ENCODE results near the gene CAMTA1. TPM values are rescaled to one million over a fixed set of nuclear protein-coding genes. Genes with fewer than 3 reads are reported as not detected.

The CAMTA1 gene
- total and polyA plus RNA-seq, 4 donors: 90.5 to 236 (median 195) TPM

DNA sequence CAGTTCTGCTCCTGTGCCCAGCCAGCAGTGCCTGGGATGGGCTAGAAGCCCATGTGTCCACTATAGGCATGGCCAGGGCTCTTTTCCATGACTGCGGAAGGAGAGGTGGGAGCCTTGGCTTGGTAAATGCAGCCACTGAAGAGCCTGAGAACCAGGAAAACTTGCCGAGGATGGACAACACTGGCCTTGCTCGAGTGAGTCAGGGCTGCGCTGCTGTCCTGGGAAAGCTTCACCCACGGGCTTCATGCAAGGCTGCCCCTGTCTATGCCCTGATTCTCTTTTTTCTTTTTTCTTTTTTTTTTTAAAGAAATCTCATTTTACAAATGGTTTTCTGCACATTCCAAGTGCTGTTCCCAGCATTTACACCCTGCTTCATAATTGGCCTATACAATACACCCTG lies 156.5 kb downstream of the CAMTA1 start:
- no peaks in the 10 kb centered on the region for H3K27me3 ChIP-seq (ENCODE audit: control insufficient read depth, insufficient read depth, low read length)
- peaks cover 3% of the 10 kb centered on the region for H3K4me1 ChIP-seq (ENCODE audit: control insufficient read depth, insufficient read depth, low read length)
- no peak for DNase-seq (ENCODE audit: low read depth in 4 of 6, low spot score in 6 of 6)
- H3K9me3 ChIP-seq (ENCODE audit: control insufficient read depth, insufficient read depth, low read length): no peaks in the 10 kb centered on the region
- H3K36me3 ChIP-seq (ENCODE audit: control insufficient read depth, insufficient read depth, low read length): peaks cover 11% of the 10 kb centered on the region
- H3K27ac ChIP-seq (ENCODE audit: low read depth, low read length): no peak overlapping the region
- 87% methylated on average over 5 of the region's 5 CpGs for WGBS (ENCODE audit: insufficient coverage)
- H3K4me3 ChIP-seq (ENCODE audit: low read depth, low read length): no peak overlapping the region

DNA sequence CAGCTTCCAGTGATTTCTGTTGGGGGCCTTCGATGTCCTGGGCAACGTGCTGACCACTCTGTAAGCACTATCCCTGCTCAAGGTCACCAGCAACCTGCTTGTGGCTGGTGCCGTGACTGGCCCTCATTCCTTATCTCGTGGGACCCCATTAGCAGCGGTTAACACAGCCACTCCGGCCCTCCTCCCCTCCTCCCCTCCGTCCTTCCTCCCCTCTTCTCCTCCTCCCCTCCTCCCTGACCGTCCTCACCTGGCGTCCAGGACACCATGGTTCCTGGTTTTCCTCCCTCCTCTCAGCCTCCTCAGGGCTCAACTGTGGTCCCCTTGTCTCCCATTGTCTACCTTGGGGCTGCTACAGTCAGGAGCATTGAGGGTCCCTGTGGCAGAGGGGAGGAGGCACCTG lies 157.7 kb downstream of the CAMTA1 start:
- no peaks in the 10 kb centered on the region for H3K9me3 ChIP-seq (ENCODE audit: control insufficient read depth, insufficient read depth, low read length)
- H3K4me3 ChIP-seq (ENCODE audit: low read depth, low read length): no peak overlapping the region
- 85% methylated on average over 8 of the region's 9 CpGs for WGBS (ENCODE audit: insufficient coverage)
- H3K27me3 ChIP-seq (ENCODE audit: control insufficient read depth, insufficient read depth, low read length): no peaks in the 10 kb centered on the region
- peaks cover 2% of the 10 kb centered on the region for H3K4me1 ChIP-seq (ENCODE audit: control insufficient read depth, insufficient read depth, low read length)
- peaks cover 11% of the 10 kb centered on the region for H3K36me3 ChIP-seq (ENCODE audit: control insufficient read depth, insufficient read depth, low read length)
- no peak for DNase-seq (ENCODE audit: low read depth in 4 of 6, low spot score in 6 of 6)
- no peak overlapping the region for H3K27ac ChIP-seq (ENCODE audit: low read depth, low read length)

DNA sequence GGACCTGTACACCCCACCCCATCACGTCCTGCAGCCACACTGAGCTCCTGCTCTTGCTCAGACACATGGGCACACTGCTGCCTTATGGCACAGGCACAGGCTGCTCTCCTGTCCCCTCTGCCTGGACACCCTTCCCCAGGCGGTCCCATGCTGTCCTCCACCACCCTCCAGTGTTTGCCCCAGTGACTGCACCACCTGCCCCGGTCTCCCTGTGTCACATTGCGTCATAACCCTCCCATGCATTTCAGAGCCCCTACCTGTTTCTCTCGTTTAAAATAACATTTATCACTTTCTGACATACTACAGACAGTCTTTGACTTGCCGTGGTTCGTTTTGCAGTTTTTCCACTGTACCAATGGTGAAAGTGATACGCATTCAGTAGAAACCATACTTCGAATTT lies 159.2 kb downstream of the CAMTA1 start:
- no peaks in the 10 kb centered on the region for H3K27me3 ChIP-seq (ENCODE audit: control insufficient read depth, insufficient read depth, low read length)
- DNase-seq (ENCODE audit: low read depth in 4 of 6, low spot score in 6 of 6): no peak
- no peak overlapping the region for H3K4me3 ChIP-seq (ENCODE audit: low read depth, low read length)
- 91% methylated on average over 5 of the region's 9 CpGs for WGBS (ENCODE audit: insufficient coverage)
- no peak overlapping the region for H3K27ac ChIP-seq (ENCODE audit: low read depth, low read length)
- peaks cover 7% of the 10 kb centered on the region for H3K36me3 ChIP-seq (ENCODE audit: control insufficient read depth, insufficient read depth, low read length)
- H3K4me1 ChIP-seq (ENCODE audit: control insufficient read depth, insufficient read depth, low read length): no peaks in the 10 kb centered on the region
- H3K9me3 ChIP-seq (ENCODE audit: control insufficient read depth, insufficient read depth, low read length): no peaks in the 10 kb centered on the region

DNA sequence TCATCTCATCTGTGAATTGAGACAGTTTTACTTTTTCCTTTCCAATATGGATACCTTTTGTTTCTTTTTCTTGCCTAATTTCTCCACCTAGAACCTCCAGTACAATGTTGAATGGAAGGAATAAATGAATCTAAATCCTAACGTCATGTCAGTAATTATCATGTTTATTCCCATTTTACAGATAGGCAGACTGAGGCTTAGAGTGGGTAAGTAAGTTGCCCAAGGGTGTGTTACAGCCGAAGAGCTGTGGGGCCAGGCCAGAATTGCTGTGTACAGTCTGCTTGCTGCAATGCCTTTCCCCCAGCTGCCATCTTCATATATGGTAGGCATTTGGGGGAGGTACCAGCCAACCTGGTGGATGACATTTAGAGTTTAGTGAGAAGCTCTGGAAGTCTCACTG lies 162.7 kb downstream of the CAMTA1 start:
- peaks cover 7% of the 10 kb centered on the region for H3K36me3 ChIP-seq (ENCODE audit: control insufficient read depth, insufficient read depth, low read length)
- H3K9me3 ChIP-seq (ENCODE audit: control insufficient read depth, insufficient read depth, low read length): no peaks in the 10 kb centered on the region
- DNase-seq (ENCODE audit: low read depth in 4 of 6, low spot score in 6 of 6): no peak
- WGBS (ENCODE audit: insufficient coverage): no CpG with 5 or more reads among the region's 2 CpGs
- H3K4me3 ChIP-seq (ENCODE audit: low read depth, low read length): no peak overlapping the region
- H3K27me3 ChIP-seq (ENCODE audit: control insufficient read depth, insufficient read depth, low read length): no peaks in the 10 kb centered on the region
- H3K27ac ChIP-seq (ENCODE audit: low read depth, low read length): no peak overlapping the region
- peaks cover 12% of the 10 kb centered on the region for H3K4me1 ChIP-seq (ENCODE audit: control insufficient read depth, insufficient read depth, low read length)

DNA sequence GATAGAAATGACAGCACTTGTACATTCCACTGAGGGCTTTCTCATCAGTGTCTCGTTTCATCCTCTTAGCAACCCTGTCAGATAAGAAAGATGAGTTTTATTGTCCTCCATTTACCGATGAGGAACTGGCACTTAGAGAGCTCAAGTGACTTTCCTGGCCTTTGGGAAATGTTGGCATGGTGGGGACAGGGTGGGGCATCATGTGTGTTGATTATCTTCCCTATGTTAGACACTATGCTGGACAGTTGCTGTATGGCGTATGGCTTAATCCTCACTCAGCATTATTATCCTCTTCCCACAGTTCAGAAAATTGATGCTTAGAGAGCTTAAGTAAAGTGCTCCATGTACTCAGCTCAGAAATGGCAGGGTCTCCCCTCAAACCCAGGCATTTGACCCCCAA lies 163.2 kb downstream of the CAMTA1 start:
- no peak overlapping the region for H3K4me3 ChIP-seq (ENCODE audit: low read depth, low read length)
- WGBS (ENCODE audit: insufficient coverage): no CpG with 5 or more reads among the region's 3 CpGs

DNA sequence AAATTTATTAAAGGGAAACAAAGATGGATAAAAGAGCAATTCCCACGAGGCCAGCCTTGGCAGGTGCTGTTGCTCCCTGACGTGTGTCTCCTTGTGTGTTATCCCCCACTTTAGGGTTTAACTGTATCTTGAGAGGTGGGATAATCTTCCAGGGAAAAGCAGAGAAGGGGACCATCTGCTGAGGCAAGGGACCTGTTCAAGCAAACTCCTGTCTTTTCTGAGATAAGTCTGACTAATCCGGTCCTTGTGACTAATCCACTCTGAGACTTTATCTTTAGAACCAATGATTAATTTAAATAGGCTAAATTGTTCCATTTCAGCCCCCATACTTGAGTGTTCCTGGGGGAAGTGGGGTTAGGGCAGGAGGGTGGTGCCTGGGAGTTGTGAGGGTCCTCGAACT lies 163.6 kb downstream of the CAMTA1 start:
- Histone ChIP-seq H3K4me3 (ENCODE audit: low read depth, low read length) (no peak overlapping the region), H3K27me3 (ENCODE audit: control insufficient read depth, insufficient read depth, low read length) (no peaks in the 10 kb centered on the region), H3K27ac (ENCODE audit: low read depth, low read length) (no peak overlapping the region), H3K9me3 (ENCODE audit: control insufficient read depth, insufficient read depth, low read length) (no peaks in the 10 kb centered on the region), H3K36me3 (ENCODE audit: control insufficient read depth, insufficient read depth, low read length) (peaks cover 5% of the 10 kb centered on the region), H3K4me1 (ENCODE audit: control insufficient read depth, insufficient read depth, low read length) (peaks cover 18% of the 10 kb centered on the region)
- no peak for DNase-seq (ENCODE audit: low read depth in 4 of 6, low spot score in 6 of 6)
- 78% methylated on average over 3 of the region's 4 CpGs for WGBS (ENCODE audit: insufficient coverage)

More for the DNA sequence above, 163.2 kb downstream of the CAMTA1 start:
- peaks cover 5% of the 10 kb centered on the region for H3K36me3 ChIP-seq (ENCODE audit: control insufficient read depth, insufficient read depth, low read length)
- no peaks in the 10 kb centered on the region for H3K9me3 ChIP-seq (ENCODE audit: control insufficient read depth, insufficient read depth, low read length)
- H3K27ac ChIP-seq (ENCODE audit: low read depth, low read length): no peak overlapping the region
- H3K4me1 ChIP-seq (ENCODE audit: control insufficient read depth, insufficient read depth, low read length): peaks cover 15% of the 10 kb centered on the region
- no peak for DNase-seq (ENCODE audit: low read depth in 4 of 6, low spot score in 6 of 6)
- no peaks in the 10 kb centered on the region for H3K27me3 ChIP-seq (ENCODE audit: control insufficient read depth, insufficient read depth, low read length)

DNA sequence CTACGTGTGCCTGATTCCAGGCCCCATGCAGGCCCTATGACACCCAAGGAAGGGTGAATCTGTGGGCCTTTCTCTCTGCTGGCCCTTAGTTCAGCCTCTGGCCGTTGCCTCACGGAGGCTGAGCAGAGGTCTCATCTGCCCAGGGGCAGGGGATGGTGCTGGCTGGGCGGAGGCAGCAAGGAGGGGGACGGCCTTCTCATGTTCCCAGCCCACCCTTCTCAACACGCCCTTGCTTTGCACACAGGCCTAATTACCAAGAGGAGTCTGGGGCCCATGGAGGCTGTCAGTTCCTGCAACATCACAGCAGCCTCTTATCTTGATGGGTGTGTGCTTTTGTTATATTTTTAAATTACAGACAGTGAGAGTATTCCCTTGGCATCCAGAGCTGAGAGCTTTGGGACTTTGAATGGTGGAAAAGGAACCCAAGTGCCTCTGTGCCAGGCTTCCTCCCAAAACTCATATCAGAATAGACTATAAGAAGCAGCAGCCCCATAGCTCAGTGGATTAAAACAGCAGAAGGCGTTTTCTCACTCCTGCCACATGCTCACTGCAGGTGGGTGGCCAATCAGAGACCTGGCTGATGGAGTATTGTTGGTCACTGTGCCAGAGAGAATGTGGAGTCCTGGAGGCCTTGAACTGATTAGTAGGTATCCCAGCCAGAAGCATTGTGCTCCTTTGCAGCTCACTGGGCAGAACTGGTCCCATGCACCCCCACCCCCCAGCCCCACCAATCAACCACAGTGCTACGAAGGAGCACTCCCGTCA lies 164.9 kb downstream of the CAMTA1 start:
- H3K27me3 ChIP-seq (ENCODE audit: control insufficient read depth, insufficient read depth, low read length): no peaks in the 10 kb centered on the region
- no peak for DNase-seq (ENCODE audit: low read depth in 4 of 6, low spot score in 6 of 6)
- H3K4me3 ChIP-seq (ENCODE audit: low read depth, low read length): no peak overlapping the region
- no peaks in the 10 kb centered on the region for H3K9me3 ChIP-seq (ENCODE audit: control insufficient read depth, insufficient read depth, low read length)
- H3K4me1 ChIP-seq (ENCODE audit: control insufficient read depth, insufficient read depth, low read length): peaks cover 32% of the 10 kb centered on the region
- H3K36me3 ChIP-seq (ENCODE audit: control insufficient read depth, insufficient read depth, low read length): peaks cover 5% of the 10 kb centered on the region
- 73% methylated on average over 6 of the region's 9 CpGs for whole genome bisulfite sequencing (ENCODE audit: insufficient coverage)
- no peak overlapping the region for H3K27ac ChIP-seq (ENCODE audit: low read depth, low read length)

DNA sequence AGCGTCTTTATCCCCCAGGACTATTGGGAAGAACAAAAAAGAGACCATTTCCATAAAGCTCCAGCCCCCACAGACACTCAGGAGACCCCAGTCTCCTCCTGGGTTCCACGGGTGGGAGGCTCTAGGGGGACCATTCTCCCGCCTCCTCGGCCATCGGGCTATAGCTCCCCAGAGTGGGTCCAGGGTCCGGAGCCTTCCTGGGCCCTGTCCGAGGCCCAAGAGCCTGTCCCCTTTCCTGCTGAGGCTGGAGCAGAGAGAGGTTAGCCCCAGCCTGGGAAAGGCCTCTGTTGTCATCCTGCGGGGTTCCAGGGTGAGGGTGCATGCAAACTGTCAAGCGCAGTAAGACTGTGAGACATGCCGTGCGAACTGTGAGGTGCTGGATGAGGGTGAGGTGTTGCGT lies 166.3 kb downstream of the CAMTA1 start:
- DNase-seq (ENCODE audit: low read depth in 4 of 6, low spot score in 6 of 6): no peak
- peaks cover 2% of the 10 kb centered on the region for H3K27me3 ChIP-seq (ENCODE audit: control insufficient read depth, insufficient read depth, low read length)
- H3K4me3 ChIP-seq (ENCODE audit: low read depth, low read length): no peak overlapping the region
- no peaks in the 10 kb centered on the region for H3K9me3 ChIP-seq (ENCODE audit: control insufficient read depth, insufficient read depth, low read length)
- H3K27ac ChIP-seq (ENCODE audit: low read depth, low read length): no peak overlapping the region
- 96% methylated on average over 11 of the region's 12 CpGs for WGBS (ENCODE audit: insufficient coverage)
- peaks cover 44% of the 10 kb centered on the region for H3K4me1 ChIP-seq (ENCODE audit: control insufficient read depth, insufficient read depth, low read length)
- H3K36me3 ChIP-seq (ENCODE audit: control insufficient read depth, insufficient read depth, low read length): peaks cover 5% of the 10 kb centered on the region

DNA sequence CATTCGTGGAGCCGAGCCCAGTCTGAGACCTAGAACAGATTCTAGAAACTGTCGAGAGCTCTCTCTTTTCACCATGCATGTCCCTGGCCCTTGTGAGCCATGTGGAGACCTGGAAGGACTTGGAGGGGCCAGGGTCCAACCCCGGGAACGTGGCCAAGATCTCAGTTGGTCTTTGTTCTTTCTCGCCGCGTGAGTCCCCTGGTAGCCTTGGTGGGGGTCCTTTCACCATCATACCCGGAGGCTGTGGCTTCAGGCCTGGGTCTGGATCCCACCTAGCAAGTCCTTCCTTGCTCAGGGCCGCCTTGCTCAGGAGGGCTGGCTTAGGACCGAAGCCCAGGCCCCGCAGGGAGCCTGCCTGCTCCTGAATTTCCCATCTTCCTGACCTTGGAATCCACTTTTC lies 168.0 kb downstream of the CAMTA1 start:
- no peak for DNase-seq (ENCODE audit: low read depth in 4 of 6, low spot score in 6 of 6)

DNA sequence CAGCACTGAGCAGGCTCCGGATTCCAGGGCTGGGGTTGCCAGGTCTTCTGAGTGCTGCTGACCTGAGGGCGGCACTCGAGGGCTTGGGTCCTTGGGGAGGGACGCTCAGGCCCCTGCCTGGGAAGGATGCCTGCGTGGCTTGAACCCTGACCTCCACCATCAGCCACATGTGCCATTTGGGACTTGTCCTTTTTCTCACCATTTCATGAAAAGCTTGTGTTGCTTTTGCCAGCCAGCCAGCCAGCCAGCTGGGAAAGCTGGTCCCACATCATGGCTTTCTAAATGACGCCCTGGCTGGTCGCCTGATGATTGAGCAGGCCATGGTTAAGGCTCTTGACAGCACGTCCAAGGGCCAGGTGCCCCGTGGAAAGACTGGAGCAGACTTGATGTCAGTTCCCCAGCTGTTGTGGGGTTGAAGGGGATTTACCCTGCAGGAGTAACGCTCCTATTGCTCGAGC lies 168.7 kb downstream of the CAMTA1 start:
- DNase-seq (ENCODE audit: low read depth in 4 of 6, low spot score in 6 of 6): no peak

More for the DNA sequence above, 168.0 kb downstream of the CAMTA1 start:
- WGBS (ENCODE audit: insufficient coverage): 50% methylated on average over 6 of the region's 12 CpGs
- peaks cover 5% of the 10 kb centered on the region for H3K36me3 ChIP-seq (ENCODE audit: control insufficient read depth, insufficient read depth, low read length)
- no peaks in the 10 kb centered on the region for H3K9me3 ChIP-seq (ENCODE audit: control insufficient read depth, insufficient read depth, low read length)
- H3K27me3 ChIP-seq (ENCODE audit: control insufficient read depth, insufficient read depth, low read length): peaks cover 2% of the 10 kb centered on the region
- H3K4me1 ChIP-seq (ENCODE audit: control insufficient read depth, insufficient read depth, low read length): peaks cover 57% of the 10 kb centered on the region
- no peak overlapping the region for H3K27ac ChIP-seq (ENCODE audit: low read depth, low read length)
- no peak overlapping the region for H3K4me3 ChIP-seq (ENCODE audit: low read depth, low read length)

More for the DNA sequence above, 168.7 kb downstream of the CAMTA1 start:
- H3K9me3 ChIP-seq (ENCODE audit: control insufficient read depth, insufficient read depth, low read length): no peaks in the 10 kb centered on the region
- peaks cover 2% of the 10 kb centered on the region for H3K27me3 ChIP-seq (ENCODE audit: control insufficient read depth, insufficient read depth, low read length)
- WGBS (ENCODE audit: insufficient coverage): 54% methylated on average over 8 of the region's 11 CpGs
- H3K4me1 ChIP-seq (ENCODE audit: control insufficient read depth, insufficient read depth, low read length): peaks cover 62% of the 10 kb centered on the region
- H3K36me3 ChIP-seq (ENCODE audit: control insufficient read depth, insufficient read depth, low read length): peaks cover 5% of the 10 kb centered on the region
- no peak overlapping the region for H3K4me3 ChIP-seq (ENCODE audit: low read depth, low read length)
- H3K27ac ChIP-seq (ENCODE audit: low read depth, low read length): no peak overlapping the region
